ENCODE measurements around the gene HOMER3. TPM values are rescaled to one million over a fixed set of nuclear protein-coding genes. Genes with fewer than 3 reads are reported as not detected.

The HOMER3 gene
- total RNA-seq, 1 experiment from 2014 or later: 25.0 TPM

DNA sequence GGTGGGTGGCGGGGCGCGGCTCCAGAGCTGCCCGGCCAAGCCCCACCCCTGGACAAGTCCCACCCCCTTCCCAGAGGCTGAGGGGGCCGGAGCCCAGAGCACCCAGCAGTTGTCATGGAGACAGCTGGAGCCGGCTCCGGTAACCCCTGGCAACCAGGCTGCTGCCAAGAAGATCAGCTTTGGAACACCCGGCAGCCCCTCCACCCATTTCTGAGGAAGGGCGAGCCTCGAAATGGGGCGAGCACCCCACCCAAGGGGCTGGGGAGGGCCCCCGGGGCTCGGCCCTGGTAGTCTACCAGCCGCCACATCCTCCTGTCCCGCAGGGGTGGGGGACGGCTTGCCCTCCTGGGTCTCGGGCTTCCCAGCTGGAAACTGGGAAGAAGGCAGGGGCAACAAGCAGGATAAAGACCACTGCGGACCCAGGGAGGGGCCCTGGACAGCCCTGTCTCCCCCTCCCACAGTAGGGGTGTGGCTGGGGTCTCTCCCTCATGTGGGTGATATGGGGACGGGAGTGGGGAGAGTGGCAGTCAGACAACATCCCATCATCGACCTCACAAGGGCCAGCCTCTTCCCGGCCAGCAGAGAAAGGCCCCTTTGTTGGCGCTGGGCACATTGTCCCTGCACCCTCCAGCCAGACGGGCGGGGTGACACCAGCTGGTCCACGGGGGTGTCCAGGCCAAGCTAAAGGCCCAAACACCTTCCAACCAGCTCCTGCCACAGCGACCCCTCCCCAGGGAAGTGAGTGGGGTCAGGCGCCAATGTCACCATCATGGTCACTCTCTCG lies 46.6 kb downstream of the HOMER3 start:
- in situ Hi-C loops (cut with HindIII; ENCODE audit: low sequenced_read_pairs): no loop called here
- DNase-seq (ENCODE audit: low spot score): peak; percentile 51

DNA sequence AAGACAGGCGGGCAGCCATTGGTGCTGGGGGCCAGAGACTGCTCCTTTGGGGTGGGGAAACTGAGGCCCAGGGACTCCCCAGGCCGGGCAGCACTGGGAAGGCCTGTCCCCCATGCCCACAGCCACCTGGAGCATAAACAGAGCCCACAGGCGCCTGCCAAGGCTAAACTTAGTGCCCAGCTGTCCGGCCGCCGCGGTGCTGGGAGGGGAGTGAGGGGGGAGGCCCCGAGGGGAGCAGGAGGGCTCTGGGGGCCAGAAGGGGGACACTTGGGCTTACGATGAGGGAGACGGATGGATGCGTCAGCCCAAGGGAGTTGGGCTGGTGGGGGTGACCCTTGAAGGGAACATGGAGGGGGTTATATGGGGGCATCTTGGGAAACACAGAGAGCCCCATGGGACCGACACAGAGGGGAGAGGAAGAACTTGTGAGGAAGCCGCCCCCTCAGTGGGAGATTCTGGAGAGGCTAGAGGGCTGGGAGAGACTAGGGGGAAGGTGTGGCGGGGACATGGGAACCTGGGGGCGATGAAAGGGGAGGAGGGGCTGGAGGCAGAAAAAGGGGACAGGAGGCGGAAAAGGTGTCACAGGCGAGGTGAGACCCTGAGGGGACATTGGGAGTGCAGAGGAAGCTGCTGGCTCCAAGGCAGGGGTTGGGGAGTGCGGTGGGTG lies 47.3 kb downstream of the HOMER3 start:
- in situ Hi-C loops (cut with HindIII; ENCODE audit: low sequenced_read_pairs): no loop called here
- no peak for DNase-seq (ENCODE audit: low spot score)

DNA sequence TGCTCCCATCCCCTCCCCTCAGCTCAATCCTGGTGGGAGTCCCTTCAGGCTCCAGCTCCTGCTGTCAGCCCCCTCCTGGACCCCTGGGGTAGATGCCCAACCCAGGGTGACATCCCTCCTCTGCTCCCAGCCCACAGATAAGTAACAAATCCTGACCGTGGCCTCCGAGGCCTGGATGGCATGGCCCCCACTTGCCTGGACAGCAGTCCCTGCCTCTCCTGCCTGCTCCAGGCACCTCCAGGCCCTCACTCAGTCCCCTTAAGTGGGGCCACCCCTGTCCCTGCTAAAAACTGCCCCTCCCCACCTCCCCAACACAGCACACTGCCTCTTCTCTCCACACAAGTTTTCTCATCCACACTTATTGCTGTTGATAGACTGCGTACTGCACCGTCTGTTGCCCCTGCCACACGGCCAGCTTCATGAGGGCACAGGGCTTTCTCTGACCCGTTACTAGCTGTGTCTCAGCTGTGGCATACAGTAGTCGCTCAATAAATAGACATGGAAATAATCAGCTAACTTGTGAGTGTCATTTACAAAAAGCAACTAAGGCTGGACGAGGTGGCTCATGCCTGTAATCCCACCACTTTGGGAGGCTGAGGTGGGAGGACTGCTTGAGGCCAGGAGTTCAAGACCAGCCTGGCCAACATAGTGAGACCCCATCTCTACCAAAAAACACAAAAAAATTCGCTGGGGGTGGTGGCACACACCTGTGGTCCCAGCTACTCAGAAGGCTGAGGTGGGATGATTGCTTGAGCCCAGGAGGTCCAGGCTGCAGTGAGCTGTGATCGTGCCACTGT lies 50.9 kb downstream of the HOMER3 start:
- DNase-seq (ENCODE audit: low spot score): no peak
- in situ Hi-C loops (cut with HindIII; ENCODE audit: low sequenced_read_pairs): no loop called here

DNA sequence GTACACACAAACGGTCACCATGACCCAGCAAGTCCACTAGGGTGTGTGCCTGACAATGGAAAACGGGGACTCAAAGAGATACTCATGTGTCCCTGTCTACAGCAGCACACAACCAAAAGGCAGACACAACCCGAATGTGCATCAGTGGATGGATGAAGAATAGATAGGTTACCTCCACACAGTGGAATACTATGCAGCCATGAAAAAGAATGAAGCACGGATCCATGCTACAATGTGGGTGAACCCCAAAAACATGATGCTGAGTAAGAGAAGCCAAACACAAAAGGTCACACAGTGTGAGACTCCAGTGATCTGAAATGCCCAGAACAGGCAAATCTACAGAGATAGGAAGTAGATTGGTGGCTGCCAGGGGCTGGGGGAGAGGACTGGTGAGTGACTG lies 54.0 kb downstream of the HOMER3 start:
- in situ Hi-C loops (cut with HindIII; ENCODE audit: low sequenced_read_pairs): no loop called here
- DNase-seq (ENCODE audit: low spot score): no peak

DNA sequence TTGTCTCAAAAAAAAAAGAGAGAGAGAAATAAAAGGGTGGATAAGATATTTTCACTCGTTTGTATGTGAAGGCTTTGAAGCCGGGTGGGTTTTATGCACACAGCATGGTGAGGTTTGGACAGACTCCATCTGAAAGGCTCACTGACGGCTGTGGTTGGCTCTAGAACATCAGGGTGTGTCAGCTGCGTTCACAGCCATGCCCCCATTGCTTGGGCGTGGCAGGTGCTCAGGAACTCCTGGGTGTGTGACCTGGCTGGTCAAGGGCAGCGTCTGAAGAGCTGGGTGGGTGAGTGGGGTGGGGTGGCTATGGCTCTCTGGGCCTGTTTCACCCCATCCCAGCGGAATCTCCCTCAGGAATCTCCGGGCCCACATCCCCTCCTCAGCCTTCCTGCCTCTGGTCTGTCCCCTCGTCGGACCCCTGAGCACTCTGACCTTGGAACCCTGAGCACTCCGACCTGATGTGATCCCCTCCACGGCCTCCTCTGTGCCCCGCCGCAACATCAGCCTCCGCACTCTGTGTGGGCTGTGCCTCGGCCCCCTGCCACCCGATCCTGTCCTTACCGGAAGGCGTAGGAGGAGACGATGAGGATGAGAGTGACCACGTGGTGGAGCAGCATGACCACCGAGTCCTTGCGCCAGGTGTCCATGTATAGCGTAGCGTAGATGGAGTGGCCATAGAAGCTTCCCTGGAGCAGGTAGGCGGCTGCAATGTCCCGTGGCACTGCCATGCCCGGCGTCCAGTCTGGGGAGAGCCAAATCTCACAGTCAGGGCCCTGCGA lies 57.3 kb downstream of the HOMER3 start:
- DNase-seq (ENCODE audit: low spot score): no peak

DNA sequence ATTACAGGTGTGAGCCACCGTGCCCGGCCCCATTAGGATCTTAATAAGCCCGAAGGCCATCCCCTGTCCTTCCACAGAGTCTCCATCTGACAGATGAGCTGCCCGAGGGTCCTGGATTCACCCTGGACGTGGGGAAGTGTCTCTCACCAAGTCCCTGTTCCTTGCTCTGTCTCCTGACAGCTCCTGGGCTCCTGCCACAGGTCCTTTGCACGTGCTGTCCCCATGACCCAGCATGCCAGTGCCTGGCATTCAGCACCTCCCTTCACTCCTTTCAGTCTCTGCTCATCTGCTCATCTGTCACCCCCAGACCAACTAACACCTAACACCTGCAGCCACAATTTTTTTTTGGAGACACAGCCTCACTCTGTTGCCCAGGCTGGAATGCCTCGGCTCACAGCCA lies 59.5 kb downstream of the HOMER3 start:
- DNase-seq (ENCODE audit: low spot score): no peak
- in situ Hi-C loops (cut with HindIII; ENCODE audit: low sequenced_read_pairs): no loop called here

More for the DNA sequence above, 57.3 kb downstream of the HOMER3 start:
- in situ Hi-C loops (cut with HindIII; ENCODE audit: low sequenced_read_pairs): no loop called here

DNA sequence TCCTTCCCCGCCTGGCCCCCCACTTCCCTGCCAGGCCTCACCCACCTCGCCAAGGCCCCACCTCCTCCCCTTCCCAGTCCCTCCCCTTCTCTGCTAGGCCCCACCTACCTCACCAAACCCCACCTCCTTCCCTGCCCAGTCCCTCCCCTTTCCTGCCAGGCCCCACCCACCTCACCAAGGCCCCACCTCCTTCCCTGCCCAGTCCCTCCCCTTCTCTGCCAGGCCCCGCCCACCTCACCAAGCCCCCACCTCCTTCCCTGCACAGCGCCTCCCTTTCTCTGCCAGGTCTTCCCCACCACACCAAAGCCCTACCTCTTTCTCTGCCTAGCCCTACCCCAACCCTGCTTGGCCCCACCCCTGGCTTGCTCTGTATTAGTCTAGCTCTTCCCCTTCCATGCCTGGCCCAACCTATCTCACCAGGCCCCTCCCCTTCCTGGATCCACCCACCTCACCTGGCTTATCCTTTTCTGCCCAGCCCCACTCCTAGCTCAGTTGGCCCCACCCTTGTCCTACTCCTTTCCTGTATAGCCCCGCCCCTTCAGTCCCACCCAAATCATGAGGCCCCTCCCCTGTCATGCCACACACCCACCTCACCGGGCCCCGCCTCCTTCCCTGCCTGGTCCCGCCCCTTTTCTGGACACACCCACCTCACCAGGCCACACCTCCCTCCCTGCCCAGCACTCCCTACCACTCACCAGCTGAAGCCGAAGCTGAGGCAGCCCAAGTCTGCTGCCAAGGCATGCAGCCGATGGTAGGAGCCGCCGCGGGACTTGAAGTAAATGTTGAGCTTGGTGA lies 61.2 kb downstream of the HOMER3 start:
- no peak for DNase-seq (ENCODE audit: low spot score)
- in situ Hi-C loops (cut with HindIII; ENCODE audit: low sequenced_read_pairs): no loop called here

Other genes with a start within 250 kb of the HOMER3 start
- gene COMP, start 149.9 kb downstream of the HOMER3 start, total RNA-seq (2014; rRNA removed; shearing (Covaris generic)): 0.49 and 0.54 TPM in 2 replicates
- 104 and 111 TPM in 2 replicates for gene UPF1, start 109.3 kb downstream of the HOMER3 start, total RNA-seq (2014; rRNA removed; shearing (Covaris generic))
- gene CERS1, start 45.1 kb downstream of the HOMER3 start, total RNA-seq (2014; rRNA removed; shearing (Covaris generic)): 10.5 and 13.1 TPM in 2 replicates
- 410 and 516 TPM in 2 replicates for gene COPE, start 21.8 kb downstream of the HOMER3 start, total RNA-seq (2014; rRNA removed; shearing (Covaris generic))
- gene DDX49, start 21.5 kb downstream of the HOMER3 start, total RNA-seq (2014; rRNA removed; shearing (Covaris generic)): 64.6 and 77.8 TPM in 2 replicates
- 37.5 and 62.9 TPM in 2 replicates for gene SUGP2, start 92.3 kb upstream of the HOMER3 start, total RNA-seq (2014; rRNA removed; shearing (Covaris generic))
- gene ARMC6, start 92.4 kb upstream of the HOMER3 start, total RNA-seq (2014; rRNA removed; shearing (Covaris generic)): 86.0 and 90.0 TPM in 2 replicates
- gene SLC25A42, start 122.8 kb upstream of the HOMER3 start, total RNA-seq (2014; rRNA removed; shearing (Covaris generic)): 2.3 and 3.0 TPM in 2 replicates
- gene TMEM161A, start 197.3 kb upstream of the HOMER3 start, total RNA-seq (2014; rRNA removed; shearing (Covaris generic)): 58.0 and 60.2 TPM in 2 replicates
- 2.9 TPM in 1 of 2 replicates, not detected in the other for gene MEF2B, start 229.0 kb upstream of the HOMER3 start, total RNA-seq (2014; rRNA removed; shearing (Covaris generic))

All from G401 (cell line).